Neural crest cell (in vitro differentiated cells): ENCODE results near the gene FKBP6. TPM values are rescaled to one million over a fixed set of nuclear protein-coding genes. Genes with fewer than 3 reads are reported as not detected.

ENCODE experiments used
- DNase-seq: peaks from one replicate; pipeline ENCODE4 v3.0.0; 2021; ENCODE audit warnings: low read depth, mixed read lengths, low spot score
- H3K27ac Mint-ChIP-seq: one replicate; pipeline ENCODE4 v1.8.0; 2021; ENCODE audit warnings: mild to moderate bottlenecking, mixed read lengths; ENCODE audit not compliant: unreplicated experiment
- H3K27me3 Mint-ChIP-seq: 2 replicates; pipeline ENCODE4 v1.8.0; 2021; ENCODE audit warnings: low read depth, mild to moderate bottlenecking, mixed read lengths
- H3K36me3 Mint-ChIP-seq: 2 replicates; pipeline ENCODE4 v1.8.0; 2021; ENCODE audit warnings: low read depth, mild to moderate bottlenecking, mixed read lengths
- H3K4me1 Mint-ChIP-seq: 2 replicates; pipeline ENCODE4 v1.8.0; 2021; ENCODE audit warnings: mixed read lengths
- H3K4me3 Mint-ChIP-seq: one replicate; pipeline ENCODE4 v1.8.0; 2021; ENCODE audit warnings: mild to moderate bottlenecking, mixed read lengths
- H3K9me3 Mint-ChIP-seq: 2 replicates; pipeline ENCODE4 v1.8.0; 2021; ENCODE audit warnings: mixed read lengths
- total RNA-seq: library from RNA; stranded (reverse); gene quantifications from 2 replicates; pipeline ENCODE4 v1.2.1, GENCODE V29; 2021
- TF ChIP-seq, protein P1 (sequence below): fragments of 200-600 bp; sonication (generic); conservative IDR thresholded peaks from 2 replicates; pipeline ENCODE4 v1.5.0; 2021; ENCODE audit warnings: antibody characterized with exemption, mild to moderate bottlenecking

FKBP6 gene
- total RNA-seq, 1 donor from 2014 or later = not detected

DNA sequence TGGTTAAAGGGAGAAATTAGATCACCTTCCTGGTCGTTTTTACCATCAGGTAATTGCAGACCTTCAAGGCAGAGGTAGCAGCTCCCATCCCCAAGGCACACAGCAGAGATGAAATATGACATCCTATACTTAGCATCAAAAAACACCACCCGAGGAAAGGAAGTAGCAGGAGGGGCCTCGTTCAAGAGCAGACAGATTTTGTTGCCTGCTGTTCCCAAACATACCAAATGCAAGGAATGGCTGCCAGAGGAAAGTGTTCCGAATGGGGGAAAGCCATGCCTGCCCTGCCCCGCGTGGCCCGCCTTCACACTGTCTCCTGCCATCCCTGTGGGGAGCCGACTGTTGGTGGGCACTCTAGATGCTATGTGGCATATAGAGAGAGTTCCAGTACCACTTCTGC is 18.0 kb downstream of the FKBP6 start:
- Mint-ChIP-seq H3K27me3 (no peaks in the 10 kb centered on the region), H3K36me3 (no peaks in the 10 kb centered on the region), H3K4me1 (peaks cover 36% of the 10 kb centered on the region), H3K9me3 (no peaks in the 10 kb centered on the region), H3K4me3 (no peak overlapping the region), H3K27ac (no peak overlapping the region)
- no peak for DNase-seq
- TF ChIP-seq, protein P1, sequence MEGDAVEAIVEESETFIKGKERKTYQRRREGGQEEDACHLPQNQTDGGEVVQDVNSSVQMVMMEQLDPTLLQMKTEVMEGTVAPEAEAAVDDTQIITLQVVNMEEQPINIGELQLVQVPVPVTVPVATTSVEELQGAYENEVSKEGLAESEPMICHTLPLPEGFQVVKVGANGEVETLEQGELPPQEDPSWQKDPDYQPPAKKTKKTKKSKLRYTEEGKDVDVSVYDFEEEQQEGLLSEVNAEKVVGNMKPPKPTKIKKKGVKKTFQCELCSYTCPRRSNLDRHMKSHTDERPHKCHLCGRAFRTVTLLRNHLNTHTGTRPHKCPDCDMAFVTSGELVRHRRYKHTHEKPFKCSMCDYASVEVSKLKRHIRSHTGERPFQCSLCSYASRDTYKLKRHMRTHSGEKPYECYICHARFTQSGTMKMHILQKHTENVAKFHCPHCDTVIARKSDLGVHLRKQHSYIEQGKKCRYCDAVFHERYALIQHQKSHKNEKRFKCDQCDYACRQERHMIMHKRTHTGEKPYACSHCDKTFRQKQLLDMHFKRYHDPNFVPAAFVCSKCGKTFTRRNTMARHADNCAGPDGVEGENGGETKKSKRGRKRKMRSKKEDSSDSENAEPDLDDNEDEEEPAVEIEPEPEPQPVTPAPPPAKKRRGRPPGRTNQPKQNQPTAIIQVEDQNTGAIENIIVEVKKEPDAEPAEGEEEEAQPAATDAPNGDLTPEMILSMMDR = no peak

DNA sequence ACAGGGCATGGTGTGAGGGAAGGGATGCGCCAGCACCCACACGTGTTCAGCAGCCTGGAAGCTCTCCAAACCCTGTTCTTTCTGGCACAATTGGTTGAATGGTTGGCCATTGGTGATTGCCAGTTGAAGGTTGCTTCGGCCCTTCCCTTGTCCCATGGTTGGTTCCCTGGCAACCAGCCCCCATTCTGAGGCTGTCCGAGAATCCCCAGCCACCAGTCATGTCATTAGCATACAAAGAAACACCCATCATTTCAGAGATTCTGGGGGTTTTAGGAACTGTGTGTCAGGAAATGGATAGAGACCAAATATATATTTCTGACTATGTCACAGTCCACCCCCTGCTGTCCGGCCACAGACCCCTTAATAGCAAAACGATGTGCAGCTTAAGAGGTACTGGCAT is 21.8 kb downstream of the FKBP6 start:
- no peak overlapping the region for H3K4me3 Mint-ChIP-seq
- no peak overlapping the region for H3K27ac Mint-ChIP-seq
- no peaks in the 10 kb centered on the region for H3K9me3 Mint-ChIP-seq
- no peak for DNase-seq
- TF ChIP-seq, protein P1 = no peak
- H3K36me3 Mint-ChIP-seq = no peaks in the 10 kb centered on the region
- H3K27me3 Mint-ChIP-seq = no peaks in the 10 kb centered on the region
- H3K4me1 Mint-ChIP-seq = peaks cover 20% of the 10 kb centered on the region

DNA sequence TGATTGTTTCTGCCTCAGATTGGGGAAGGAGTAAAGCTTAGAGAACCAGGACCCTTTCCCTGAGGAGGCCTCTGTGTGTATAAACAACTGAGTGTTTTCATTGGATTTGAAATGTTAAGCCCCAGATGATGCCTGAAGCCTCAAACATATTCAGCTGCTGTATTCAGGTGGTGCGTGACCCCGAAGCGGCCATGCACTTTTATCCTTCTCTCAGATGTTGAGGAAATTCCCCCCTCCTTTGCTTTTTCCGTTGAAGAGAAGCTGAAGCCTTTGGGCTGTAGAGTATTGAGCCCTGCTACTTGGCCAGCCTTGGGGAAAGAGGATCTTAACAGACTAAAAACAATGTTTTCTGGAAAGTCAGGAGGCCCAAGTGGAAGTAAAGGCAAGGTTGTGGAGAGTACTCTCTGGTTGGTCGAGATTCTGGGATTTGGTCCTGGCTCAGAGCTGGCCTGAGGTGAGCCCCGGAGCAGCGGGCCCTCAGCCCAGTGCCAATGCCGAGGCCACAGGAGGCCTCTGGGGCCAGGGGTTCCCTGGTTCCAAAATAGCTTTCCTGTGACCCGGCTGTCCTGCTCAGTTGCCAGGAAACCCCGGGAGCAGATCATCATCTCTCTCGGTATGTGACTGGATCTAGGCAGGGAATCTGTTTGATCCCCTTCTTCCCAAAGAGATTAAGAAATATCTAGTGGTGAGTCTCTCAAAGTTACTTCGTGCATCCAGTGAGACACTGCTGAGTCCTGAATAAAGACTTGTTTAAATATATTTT is 22.5 kb downstream of the FKBP6 start:
- peaks cover 27% of the 10 kb centered on the region for H3K4me1 Mint-ChIP-seq
- no peaks in the 10 kb centered on the region for H3K36me3 Mint-ChIP-seq
- DNase-seq = no peak
- no peaks in the 10 kb centered on the region for H3K27me3 Mint-ChIP-seq
- peak overlapping the region; percentile 83 for H3K27ac Mint-ChIP-seq
- H3K9me3 Mint-ChIP-seq = no peaks in the 10 kb centered on the region
- TF ChIP-seq, protein P1 = no peak
- no peak overlapping the region for H3K4me3 Mint-ChIP-seq

- no peak overlapping the region for H3K4me3 Mint-ChIP-seq
- no peak overlapping the region for H3K27ac Mint-ChIP-seq
- no peak for DNase-seq
- H3K27me3 Mint-ChIP-seq = no peaks in the 10 kb centered on the region
- TF ChIP-seq, protein P1 = no peak
- H3K36me3 Mint-ChIP-seq = no peaks in the 10 kb centered on the region
- H3K4me1 Mint-ChIP-seq = peaks cover 27% of the 10 kb centered on the region
- H3K9me3 Mint-ChIP-seq = no peaks in the 10 kb centered on the region
Measured at GRCh38 chr7:73351447-73352167, 23.6 kb downstream of the FKBP6 start.

GRCh38 chr7:73352784-73353183 is 24.8 kb downstream of the FKBP6 start:
- TF ChIP-seq, protein P1 = no peak
- H3K27me3 Mint-ChIP-seq = no peaks in the 10 kb centered on the region
- H3K9me3 Mint-ChIP-seq = no peaks in the 10 kb centered on the region
- no peaks in the 10 kb centered on the region for H3K36me3 Mint-ChIP-seq
- no peak overlapping the region for H3K4me3 Mint-ChIP-seq
- no peak overlapping the region for H3K27ac Mint-ChIP-seq
- peaks cover 28% of the 10 kb centered on the region for H3K4me1 Mint-ChIP-seq
- DNase-seq = no peak
